GM12873 (cell line): ENCODE measurements around the gene MPPED1.

ENCODE experiments used
- TF ChIP-seq, protein P1 (sequence below): IDR thresholded peaks from 2 replicates; pipeline ENCODE4 v1.5.1; 2012; ENCODE audit warnings: low read depth, mild to moderate bottlenecking, moderate library complexity, low read length, control low read depth; ENCODE audit not compliant: insufficient read depth; ENCODE audit errors: missing control alignments

The MPPED1 gene

DNA sequence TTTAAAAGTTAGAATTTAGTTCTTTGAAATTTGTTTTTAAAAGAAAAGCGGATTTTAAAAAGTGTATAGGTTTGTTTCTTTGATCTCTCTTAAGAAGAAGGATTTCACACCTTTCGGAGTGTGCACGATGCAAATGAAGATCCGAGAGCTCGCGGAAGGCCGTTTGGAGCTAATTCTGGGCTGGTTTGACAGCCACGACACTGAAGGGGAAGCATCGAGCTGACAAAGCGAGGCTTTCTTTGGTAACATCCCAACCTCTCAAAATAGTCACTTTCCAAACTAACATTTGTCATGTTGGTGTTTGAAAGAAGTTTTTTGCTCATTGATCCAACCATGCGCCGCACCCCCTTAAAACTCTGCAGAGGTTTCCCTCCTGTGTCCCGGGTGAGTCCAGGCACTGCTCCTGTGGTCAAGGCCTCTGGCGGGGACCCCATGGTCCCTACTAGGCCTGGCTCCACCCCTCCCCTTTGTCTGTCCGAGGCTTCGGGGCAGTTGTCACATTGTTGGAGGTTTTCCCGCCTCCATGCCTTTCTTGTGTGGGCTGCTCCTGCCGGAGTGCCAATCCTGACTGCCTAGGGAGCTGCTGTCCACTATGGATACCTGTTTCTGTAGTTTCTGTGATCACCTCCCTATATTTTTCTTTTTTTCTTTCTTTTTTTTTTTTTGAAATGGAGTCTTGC, 39.7 kb downstream of the MPPED1 start:
- TF ChIP-seq, protein P1, sequence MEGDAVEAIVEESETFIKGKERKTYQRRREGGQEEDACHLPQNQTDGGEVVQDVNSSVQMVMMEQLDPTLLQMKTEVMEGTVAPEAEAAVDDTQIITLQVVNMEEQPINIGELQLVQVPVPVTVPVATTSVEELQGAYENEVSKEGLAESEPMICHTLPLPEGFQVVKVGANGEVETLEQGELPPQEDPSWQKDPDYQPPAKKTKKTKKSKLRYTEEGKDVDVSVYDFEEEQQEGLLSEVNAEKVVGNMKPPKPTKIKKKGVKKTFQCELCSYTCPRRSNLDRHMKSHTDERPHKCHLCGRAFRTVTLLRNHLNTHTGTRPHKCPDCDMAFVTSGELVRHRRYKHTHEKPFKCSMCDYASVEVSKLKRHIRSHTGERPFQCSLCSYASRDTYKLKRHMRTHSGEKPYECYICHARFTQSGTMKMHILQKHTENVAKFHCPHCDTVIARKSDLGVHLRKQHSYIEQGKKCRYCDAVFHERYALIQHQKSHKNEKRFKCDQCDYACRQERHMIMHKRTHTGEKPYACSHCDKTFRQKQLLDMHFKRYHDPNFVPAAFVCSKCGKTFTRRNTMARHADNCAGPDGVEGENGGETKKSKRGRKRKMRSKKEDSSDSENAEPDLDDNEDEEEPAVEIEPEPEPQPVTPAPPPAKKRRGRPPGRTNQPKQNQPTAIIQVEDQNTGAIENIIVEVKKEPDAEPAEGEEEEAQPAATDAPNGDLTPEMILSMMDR: no peak

DNA sequence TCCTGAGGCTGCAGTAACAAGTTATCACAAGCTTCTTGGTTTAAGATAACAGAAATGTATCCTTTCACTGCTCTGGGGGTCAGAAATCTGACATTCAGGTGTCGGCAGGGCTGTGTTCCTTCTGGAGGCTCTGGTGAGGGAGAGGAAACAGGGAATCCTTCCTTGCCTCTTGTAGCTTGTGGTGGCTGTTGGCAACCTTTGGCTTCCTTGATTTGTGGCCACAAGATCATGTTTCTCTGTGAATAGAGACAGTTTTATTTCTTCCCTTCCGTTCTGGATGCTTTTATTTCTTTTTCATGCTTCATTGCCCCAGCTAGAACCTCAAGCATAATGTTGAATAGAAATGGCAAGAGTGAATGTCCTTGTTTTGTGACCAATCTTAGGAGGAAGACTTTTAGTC, 44.0 kb downstream of the MPPED1 start:
- TF ChIP-seq, protein P1: no peak

DNA sequence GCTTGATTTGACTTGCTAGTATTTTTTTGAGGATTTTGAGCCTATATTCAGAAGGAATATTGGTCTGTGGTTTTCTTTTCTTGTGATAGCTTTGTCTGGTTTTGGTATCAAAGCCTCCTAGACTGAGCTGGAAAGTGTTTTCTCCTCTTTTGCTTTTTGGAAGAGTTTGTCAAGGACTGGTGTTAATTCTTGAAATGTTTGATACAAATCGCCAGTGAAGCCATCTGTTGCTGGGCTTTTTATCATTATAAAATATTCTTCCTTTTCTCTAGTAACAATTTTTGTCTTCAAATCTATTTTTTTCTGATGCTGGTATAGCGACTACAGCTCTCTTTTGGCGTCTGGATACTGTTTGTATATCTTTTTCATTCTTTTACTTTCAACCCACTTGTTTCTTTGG, 45.2 kb downstream of the MPPED1 start:
- TF ChIP-seq, protein P1: no peak

DNA sequence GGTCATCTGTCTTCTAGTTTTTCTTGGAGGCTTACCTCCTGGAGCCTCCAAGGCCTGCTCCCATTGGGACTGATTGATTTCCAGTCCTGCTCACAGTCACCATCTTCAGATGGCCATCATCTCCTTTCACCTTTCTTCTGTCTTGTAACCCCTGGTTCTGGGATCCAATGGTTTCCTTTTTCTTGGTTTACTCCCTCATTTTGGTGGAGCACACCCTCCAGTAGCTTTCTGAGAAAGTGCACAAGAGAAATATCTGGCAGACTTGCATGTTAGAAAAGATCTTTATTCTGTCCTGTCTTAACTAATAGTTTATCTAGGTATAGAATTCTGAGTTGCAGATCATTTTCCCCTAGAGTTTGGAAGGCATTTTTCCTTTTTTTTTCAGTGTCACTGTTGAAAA, 50.9 kb downstream of the MPPED1 start:
- TF ChIP-seq, protein P1: no peak

DNA sequence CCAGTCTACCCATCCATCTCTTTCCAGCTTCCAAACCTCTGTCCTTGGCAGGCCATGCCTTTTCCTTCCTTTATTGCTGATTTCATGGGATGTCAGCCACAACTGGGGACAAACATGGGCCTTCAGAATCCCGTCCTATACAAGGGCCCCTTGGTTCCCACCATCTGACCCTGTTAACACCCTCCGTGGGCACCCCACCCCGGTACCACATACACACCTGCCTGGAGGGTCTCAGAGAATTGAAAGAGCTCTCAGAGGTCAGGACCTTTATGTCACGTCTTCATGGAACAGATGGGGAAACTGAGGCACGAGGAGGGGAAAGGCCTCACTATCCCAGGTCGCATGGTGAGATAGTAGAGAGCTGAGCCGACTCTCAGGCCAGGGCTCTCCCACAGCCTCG, 53.0 kb downstream of the MPPED1 start:
- TF ChIP-seq, protein P1: no peak

DNA sequence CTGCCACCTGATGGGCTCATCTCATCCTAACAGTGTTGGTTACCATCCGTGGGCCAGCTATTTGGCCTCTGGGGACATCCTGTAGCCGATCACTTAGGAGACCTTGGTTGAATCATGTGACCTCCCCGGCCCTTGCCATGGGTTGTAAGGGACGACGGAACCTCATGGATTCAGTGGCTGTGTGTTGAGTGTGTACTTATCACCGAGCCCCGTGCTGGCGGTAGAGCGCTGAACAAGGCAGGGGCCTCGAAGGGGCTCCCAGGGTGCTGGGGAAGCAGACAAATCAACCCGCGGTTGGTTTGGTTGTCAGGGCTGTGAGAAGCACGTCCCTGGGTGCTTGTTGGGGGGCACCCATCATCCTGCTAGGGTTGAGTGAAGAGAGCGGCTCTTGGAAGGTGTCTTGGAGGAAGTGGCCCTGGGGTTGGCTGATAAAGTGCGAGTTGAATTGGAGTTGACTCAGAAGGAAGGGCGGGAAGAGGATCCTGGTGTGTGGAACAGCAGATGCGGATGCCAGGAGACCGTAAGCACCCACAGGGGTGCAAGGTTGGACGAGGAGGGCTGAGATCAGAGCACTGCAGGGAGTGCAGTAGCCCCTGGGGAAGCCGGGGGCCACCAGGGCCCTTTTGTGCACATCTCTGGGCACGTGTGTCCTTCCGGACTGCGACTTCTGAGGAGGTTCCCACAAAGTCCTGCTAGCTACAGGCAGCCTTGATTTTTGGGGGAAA, 53.6 kb downstream of the MPPED1 start:
- TF ChIP-seq, protein P1: no peak

DNA sequence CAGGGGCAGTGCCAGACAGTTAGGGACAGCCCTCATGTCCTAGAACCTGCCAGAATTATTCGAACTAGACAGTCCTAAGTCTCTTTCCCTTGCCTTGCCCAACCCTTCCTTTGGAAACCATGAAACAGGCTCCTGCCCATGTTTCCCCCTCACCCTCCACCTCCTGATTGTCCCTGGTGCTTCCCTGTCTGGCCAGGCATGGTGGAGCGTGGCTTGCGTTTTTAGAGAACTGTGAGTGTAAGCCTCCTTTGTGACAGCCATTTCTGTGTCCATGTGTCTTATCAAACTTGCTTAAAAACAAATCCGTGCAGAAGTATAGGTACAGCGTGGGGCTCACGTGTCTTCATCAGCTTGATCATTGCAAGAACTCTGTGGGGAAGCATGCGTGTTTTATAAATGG, 54.9 kb downstream of the MPPED1 start:
- TF ChIP-seq, protein P1: no peak
